ENCODE data around the gene PRAMEF12. TPM values are rescaled to one million over a fixed set of nuclear protein-coding genes. Genes with fewer than 3 reads are reported as not detected.
"Not testable (repeated sequence)": the region's sequence is repeated elsewhere in the genome, so short reads cannot be mapped to it uniquely, and the experiment has no call there.

The PRAMEF12 gene
- total RNA-seq, 4 donors from 2014 or later, result not detected

- WGBS, 2 donors, result 20 to 62% methylated on average over 1 to 3 of the region's 5 CpGs
These were observed 37.3 kb downstream of the PRAMEF12 start for GRCh38 chr1:12810691-12811408.

DNA sequence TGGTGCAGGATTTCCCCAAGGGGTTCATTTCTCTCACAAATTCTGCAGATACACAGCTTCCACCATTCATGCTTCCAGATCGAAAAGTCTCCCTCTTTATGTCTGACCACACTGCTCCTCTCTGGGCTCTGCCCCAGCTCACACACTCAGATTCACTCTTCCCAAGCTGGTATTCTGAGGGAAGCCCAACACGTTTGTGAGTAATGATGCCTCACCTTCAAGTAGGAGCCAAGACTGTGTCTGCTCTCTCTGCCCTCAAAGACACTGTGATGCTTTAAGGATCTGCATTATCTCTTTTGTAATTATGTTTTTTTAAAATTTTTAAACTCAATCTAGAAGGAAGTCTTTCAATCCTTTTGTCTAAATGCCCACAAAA is 37.9 kb downstream of the PRAMEF12 start:
- Histone ChIP-seq H3K4me3 (no peak overlapping the region), H3K36me3 (no peaks in the 10 kb centered on the region), H3K9me3 (no peaks in the 10 kb centered on the region), H3K27me3 (peaks cover 0 to 18% (median 0%) of the 10 kb centered on the region in 4 donors), H3K27ac (no peak overlapping the region), H3K4me1 (no peaks in the 10 kb centered on the region)
- WGBS, 2 donors, result 42 to 51% methylated on average over 2 of the region's 2 CpGs
- no peak for TF ChIP-seq CTCF (IDR thresholded peaks at IDR 0.05)
- TF ChIP-seq POLR2A (IDR thresholded peaks at IDR 0.05), result no peak
- intact Hi-C loops (cut with DNase I), result no loop called here
- DNase-seq, result no peak

More at GRCh38 chr1:12810691-12811408, 37.3 kb downstream of the PRAMEF12 start:
- Histone ChIP-seq H3K4me1 (no peaks in the 10 kb centered on the region), H3K9me3 (no peaks in the 10 kb centered on the region), H3K27ac (no peak overlapping the region), H3K27me3 (peaks cover 0 to 19% (median 0%) of the 10 kb centered on the region in 4 donors), H3K4me3 (no peak overlapping the region), H3K36me3 (no peaks in the 10 kb centered on the region)
- intact Hi-C loops (cut with DNase I), result no loop called here
- TF ChIP-seq POLR2A (IDR thresholded peaks at IDR 0.05) (no peak), CTCF (IDR thresholded peaks at IDR 0.05) (no peak)
- no peak for DNase-seq

GRCh38 chr1:12819061-12819460 is 45.5 kb downstream of the PRAMEF12 start:
- H3K9me3 ChIP-seq; H3K4me3 ChIP-seq; intact Hi-C loops (cut with DNase I); DNase-seq; H3K27ac ChIP-seq; H3K4me1 ChIP-seq; H3K36me3 ChIP-seq: not testable (repeated sequence)
- WGBS, 2 donors, result 20% methylated on average over 1 of the region's 6 CpGs; no CpG with 5 or more reads in 1 of the 2 donors
- peaks cover 0 to 12% (median 0%) of the 10 kb centered on the region in 4 donors for H3K27me3 ChIP-seq

Other genes with a start within 250 kb of the PRAMEF12 start
- gene DHRS3, start 155.5 kb upstream of the PRAMEF12 start, total RNA-seq, result 100 to 1,000 TPM in 3 of 4 donors, 10 to 100 TPM in 1; 87.7 to 166 (median 117) TPM
- not detected for gene AADACL4, start 129.7 kb upstream of the PRAMEF12 start, total RNA-seq
- not detected for gene AADACL3, start 57.6 kb upstream of the PRAMEF12 start, total RNA-seq
- not detected for gene CFAP107, start 27.5 kb upstream of the PRAMEF12 start, total RNA-seq
- not detected for gene PRAMEF1, start 17.7 kb downstream of the PRAMEF12 start, total RNA-seq
- gene PRAMEF11, start 57.7 kb downstream of the PRAMEF12 start, total RNA-seq, result not detected
- gene HNRNPCL1, start 75.0 kb downstream of the PRAMEF12 start, total RNA-seq, result not detected
- not detected for gene PRAMEF2, start 83.3 kb downstream of the PRAMEF12 start, total RNA-seq
- not detected for gene PRAMEF4, start 112.5 kb downstream of the PRAMEF12 start, total RNA-seq
- not detected for gene PRAMEF10, start 124.5 kb downstream of the PRAMEF12 start, total RNA-seq
- not detected for gene PRAMEF7, start 142.9 kb downstream of the PRAMEF12 start, total RNA-seq
- gene PRAMEF6, start 173.8 kb downstream of the PRAMEF12 start, total RNA-seq, result not detected

All from esophagus squamous epithelium (tissue), 5 donors.